Endothelial cell of coronary artery (primary cell): Measurements from ENCODE around the gene CYTIP. TPM values are rescaled to one million over a fixed set of nuclear protein-coding genes. Genes with fewer than 3 reads are reported as not detected.

ENCODE experiments used
- total RNA-seq: library from RNA; depleted of rRNA; stranded (reverse); fragments of >200 nt; gene quantifications from 2 replicates; pipeline ENCODE4 v1.2.3, GENCODE V29; 2014

The CYTIP gene
- total RNA-seq: not detected in 2 replicates

DNA sequence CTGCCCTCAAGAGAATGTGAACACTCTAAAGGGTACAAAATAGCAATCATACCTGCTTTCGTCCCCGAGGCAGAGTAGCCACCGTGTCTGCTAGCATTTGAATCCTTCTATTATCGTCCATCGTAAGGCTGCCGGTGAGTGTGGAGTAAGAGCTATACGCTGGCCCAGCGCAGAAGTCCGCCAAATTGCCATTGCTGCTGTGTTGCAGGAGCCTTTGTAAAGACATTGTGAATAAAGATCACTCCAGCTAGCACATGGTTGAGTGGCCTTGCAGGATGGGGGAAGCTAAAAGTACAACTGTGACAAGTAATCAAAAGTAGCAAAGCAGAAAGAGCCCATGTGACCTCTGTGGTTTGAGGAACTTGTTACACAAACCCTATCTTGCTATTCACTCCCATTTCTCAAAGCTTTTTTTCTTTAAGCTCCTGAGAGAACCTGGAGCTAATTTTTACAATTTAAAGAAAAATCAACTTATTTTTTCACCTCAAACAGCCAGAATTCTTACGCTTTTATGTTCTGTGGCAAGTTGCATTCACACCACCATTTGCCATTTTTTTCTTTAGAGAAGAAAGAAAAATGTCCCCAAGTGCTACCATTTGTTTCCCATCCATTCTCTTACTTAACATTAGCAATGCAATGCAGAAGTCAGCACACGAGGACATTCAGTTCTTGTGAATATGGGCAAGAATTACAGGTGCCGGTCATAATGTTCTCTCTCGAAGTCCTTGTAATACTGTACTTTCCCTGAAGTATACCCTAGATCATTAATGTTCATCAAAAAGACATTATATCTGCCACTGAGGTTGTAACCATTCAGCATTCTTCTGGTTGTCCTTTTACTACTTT lies at the start of gene CYTIP:
TSS of gene CYTIP (minus strand) at position 295 of the 846 bp plus-strand sequence. CDS start at position 226, 69 bp downstream.

Other genes starting within 250 kb of the CYTIP start
- under 0.01 and 6.4 TPM in 2 replicates for gene GALNT5, start 186.4 kb downstream of the CYTIP start, total RNA-seq
- gene ERMN, start 118.3 kb downstream of the CYTIP start, total RNA-seq: not detected in 2 replicates
- under 0.01 TPM in 1 of 2 replicates, not detected in the other for gene ACVR1C, start 184.8 kb upstream of the CYTIP start, total RNA-seq